Stomach (tissue), 4 donors: ENCODE results near the gene ATG7.

Experiments used
- POLR2A ChIP-seq, 4 donors: fragments of 450-650 bp; IDR thresholded peaks; one replicate each; pipeline ENCODE4 v1.6.1; 2016; ENCODE audit warnings: antibody characterized with exemption in 4 of 4, control low read depth in 2 of 4, mild to moderate bottlenecking in 1 of 4, moderate library complexity in 1 of 4
- TF ChIP-seq, protein P1 (sequence below), 7 experiments: fragments of 450-650 bp in 4 of 7; fragments of 200-600 bp in 3 of 7; sonication (generic) in 3 of 7; IDR thresholded peaks; one replicate each; pipeline ENCODE4 v1.5.1; 2016 to 2019; ENCODE audit warnings: antibody characterized with exemption in 7 of 7, control low read depth in 2 of 7, mild to moderate bottlenecking in 1 of 7

DNA sequence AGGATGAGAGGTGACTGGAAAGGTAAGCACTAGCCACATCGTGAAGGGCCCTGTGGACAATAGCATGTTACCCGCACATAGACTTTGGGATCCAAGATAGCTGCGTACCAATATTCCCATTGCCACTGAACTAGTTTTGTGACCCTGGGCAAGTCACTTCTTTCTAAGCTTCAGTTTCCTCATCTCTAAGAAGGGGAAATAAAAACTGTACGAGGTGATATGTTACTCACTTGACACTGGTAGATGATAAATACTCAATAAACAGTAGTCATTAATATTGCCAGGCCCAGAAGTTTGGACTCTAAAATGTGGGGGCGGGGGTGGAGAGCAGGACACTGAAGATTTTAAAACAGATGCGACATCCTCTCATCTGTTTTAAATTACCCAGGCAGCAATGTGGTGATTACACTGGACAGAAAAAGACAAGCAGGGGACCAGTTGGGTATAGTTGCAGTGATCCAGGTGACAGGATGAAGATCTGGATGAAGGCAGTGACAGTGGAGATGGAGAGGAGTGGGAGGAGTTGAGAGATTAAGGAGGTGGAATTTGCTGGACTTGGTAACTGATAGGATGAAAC lies 2.5 kb downstream of the ATG7 start:
- no peak for TF ChIP-seq POLR2A (IDR thresholded peaks at IDR 0.05)
- TF ChIP-seq, protein P1, sequence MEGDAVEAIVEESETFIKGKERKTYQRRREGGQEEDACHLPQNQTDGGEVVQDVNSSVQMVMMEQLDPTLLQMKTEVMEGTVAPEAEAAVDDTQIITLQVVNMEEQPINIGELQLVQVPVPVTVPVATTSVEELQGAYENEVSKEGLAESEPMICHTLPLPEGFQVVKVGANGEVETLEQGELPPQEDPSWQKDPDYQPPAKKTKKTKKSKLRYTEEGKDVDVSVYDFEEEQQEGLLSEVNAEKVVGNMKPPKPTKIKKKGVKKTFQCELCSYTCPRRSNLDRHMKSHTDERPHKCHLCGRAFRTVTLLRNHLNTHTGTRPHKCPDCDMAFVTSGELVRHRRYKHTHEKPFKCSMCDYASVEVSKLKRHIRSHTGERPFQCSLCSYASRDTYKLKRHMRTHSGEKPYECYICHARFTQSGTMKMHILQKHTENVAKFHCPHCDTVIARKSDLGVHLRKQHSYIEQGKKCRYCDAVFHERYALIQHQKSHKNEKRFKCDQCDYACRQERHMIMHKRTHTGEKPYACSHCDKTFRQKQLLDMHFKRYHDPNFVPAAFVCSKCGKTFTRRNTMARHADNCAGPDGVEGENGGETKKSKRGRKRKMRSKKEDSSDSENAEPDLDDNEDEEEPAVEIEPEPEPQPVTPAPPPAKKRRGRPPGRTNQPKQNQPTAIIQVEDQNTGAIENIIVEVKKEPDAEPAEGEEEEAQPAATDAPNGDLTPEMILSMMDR (IDR thresholded peaks at IDR 0.05): no peak
